Measurements from ENCODE around the gene SHISA8.
"Not testable (repeated sequence)": the region's sequence is repeated elsewhere in the genome, so short reads cannot be mapped to it uniquely, and the experiment has no call there.

SHISA8 gene

DNA sequence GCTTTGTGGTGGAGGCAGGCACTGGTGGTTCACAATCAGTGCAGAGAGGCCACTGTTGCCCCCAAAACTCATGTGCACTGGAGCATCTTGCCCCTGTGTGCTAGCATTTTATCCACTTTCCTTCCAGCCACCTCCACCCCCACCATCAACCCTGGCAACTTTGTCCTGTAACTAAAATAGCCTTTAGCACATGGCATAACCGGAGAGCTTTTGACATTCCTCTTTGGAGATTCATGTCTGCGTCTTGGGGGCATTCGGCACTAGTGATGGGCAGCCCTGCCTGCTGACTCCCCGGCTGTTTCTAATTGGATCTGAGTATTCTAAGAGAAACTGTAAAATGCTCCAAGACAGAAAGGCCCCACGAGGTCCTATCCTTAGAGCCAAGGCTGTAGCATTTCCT is 15.8 kb downstream of the SHISA8 start:
- DNase-seq (ENCODE audit: low read depth in 2 of 2), result no peak

DNA sequence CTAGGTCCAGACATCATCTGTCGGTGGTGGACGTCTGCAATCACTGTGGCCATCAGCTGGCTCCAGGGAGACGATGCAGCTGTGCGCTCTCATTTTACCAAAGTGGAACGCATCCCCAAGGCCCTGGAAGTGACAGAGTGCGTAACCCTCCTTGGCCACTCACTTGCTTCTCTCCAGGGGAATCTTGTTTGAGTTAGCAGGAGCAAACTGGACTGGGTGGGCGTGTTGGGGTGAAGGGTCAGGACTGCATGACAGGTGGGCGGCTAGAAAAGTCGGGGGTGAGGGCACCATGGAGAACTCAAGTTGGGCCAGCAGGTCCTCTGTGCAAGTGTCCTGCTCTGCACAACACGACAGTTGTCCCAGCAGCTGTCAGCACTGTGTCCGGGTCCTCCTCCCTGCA is 16.2 kb downstream of the SHISA8 start:
- no peak for DNase-seq (ENCODE audit: low read depth in 2 of 2)

DNA sequence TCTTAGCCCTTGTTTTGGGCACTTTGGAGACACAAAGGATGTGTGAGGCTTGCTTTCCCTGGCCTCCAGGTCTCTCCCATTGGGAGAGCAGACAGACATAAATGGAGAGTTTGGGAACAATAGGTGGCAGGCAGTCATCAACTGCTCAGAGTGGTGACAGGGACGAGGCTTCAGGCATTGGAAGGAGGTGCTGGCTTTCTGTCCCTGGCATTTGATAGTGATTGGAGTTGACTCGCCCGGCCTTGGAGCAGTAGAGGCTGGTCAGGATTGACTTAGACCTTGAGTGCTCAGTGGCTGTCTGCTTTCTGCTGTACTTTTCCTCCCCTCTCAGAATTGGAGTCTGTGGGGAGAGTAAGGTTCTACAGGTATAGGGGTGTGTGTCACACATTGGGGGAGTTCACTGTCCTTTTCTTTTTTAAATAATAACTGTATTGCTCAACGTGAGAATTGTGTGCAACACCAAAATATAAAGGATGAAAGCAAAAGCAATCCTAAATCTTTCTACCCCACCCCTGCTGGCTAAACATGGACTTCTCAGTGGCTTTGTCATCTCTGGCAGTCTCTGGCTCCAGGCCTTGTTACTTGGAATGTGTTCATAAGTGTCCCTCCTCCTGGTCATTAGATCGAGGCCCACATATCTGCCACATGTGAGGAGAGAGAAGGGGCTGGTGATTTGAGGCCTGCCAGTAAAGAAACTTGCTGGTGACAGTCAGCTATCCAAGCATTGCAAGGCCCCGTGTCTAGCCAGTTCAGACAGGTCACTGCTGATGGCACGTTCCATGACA is 21.1 kb downstream of the SHISA8 start:
- no peak for DNase-seq (ENCODE audit: low read depth in 2 of 2)

DNA sequence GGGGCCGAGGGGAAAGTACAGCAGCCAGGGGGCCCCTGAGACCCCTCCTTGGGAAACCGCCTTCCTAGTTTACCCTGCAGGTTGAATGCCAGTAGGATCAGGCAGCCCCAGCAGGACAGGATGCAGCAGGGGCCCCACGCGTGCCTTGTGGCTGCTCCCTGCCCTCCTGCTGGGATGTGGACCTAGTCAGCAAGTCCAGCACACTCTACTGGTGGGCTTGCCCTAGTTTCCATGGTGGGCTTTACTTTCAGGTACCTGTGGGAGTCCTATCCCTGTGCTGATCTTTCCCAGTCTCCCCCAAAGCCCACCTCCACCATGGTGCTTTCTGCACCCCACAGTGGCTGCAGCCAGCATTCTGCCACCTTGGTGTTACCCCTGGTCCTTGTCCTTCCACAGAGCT is 22.2 kb downstream of the SHISA8 start:
- no peak for DNase-seq (ENCODE audit: low read depth in 2 of 2)

DNA sequence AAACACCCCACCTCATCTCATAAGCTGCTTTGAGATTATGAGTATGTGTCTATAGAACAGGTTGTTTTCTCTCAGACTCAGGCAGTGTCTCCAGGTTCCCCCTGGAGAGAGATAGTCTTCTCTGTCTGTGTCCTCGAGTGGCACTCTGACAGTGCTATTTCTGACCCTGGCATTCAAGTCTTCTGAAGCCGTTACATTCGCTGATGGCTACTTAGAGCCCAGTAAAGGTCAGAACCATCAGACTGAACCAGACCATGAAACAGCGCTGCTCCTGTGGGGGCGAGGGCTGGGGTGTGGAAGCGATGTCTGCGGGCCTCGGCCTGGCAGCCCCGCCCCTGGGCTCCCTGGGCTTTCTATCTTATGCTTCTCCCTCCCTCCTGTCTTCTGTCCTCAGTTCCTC is 23.5 kb downstream of the SHISA8 start:
- DNase-seq (ENCODE audit: low read depth in 2 of 2), result no peak

DNA sequence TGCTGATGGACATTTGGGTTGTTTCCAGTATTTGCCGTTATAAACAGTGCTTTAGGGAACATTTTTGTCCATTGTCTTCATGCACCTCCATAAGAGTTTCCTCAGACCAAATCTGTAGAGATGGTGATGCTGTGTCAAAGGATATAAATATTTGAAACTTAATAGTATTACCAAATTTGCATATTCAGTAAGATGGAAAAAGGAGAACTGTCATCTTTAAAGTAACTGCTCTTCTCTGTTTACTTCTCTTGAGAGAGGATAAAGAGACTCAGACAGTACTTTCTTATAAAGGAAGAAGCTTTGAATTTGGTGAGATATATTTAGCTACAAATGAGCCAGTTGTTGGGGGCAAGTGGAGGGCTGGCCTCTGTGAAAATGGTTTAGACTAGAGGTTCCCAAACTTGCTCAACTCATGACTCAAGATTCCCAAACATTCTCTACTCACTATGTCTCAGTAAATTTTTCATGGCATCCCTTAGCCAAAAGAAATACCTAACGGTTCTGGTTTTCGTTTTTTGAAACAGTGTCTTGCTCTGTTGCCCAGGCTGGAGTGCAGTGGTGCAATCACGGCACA is 26.2 kb downstream of the SHISA8 start:
- no peak for DNase-seq (ENCODE audit: low read depth in 2 of 2)

DNA sequence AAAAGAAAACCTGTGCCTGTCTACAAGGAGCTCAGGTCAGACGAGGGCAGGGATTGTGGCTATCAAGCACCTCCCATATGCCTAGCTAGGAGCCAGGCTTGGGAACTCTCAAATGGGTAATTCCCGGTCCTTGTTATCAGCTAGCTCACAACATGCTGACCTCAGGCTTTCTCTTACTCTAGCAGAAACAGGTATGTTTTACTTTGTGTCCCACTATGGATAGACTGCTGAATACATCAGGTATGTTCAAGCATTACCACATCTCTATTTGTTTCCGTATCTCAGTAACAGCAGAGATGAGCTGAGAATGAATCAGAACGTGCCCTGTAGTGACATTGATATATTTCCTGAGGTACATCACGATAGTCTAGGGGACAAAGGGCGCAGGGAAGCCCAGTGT is 29.4 kb downstream of the SHISA8 start:
- no peak for DNase-seq (ENCODE audit: low read depth in 2 of 2)

DNA sequence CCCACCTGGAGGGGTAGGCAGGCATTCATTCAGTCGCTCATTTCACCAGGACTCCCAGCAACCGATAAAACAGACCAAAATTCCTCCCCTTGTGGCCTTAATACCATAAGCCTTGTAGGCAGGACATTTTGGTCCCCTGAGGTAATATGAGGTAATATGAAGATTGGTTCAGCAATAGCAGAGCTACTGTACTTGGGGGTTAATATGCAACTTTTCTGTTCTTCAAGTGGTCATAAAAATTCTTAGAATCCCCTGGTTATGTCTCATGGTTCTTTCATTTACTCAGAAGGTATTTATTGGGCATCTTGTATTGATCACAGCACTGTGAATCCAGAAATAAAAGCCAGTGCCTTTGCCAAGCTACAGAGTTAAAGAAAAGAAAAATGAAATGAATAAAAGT is 29.8 kb downstream of the SHISA8 start:
- DNase-seq (ENCODE audit: low read depth in 2 of 2), result no peak

DNA sequence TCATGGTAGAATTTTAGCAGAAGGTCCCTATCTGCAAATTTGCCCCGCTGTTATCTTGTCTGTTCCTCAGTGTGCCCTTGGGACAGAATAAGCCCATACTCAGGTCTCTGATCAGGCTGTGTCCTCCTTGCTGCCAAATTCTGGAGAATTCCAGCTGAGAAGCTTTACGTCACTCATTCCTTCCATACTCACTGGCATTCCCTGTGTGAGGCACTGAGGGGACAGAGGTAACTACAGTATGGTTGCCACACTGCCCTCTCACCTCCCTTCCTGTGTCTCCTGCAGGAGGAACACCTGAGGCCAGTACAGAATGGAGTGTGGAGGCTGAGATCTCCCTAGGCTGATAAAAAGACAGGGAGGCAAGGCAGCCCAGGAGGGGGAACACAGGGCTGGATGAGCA is 31.5 kb downstream of the SHISA8 start:
- DNase-seq (ENCODE audit: low read depth in 2 of 2), result no peak

DNA sequence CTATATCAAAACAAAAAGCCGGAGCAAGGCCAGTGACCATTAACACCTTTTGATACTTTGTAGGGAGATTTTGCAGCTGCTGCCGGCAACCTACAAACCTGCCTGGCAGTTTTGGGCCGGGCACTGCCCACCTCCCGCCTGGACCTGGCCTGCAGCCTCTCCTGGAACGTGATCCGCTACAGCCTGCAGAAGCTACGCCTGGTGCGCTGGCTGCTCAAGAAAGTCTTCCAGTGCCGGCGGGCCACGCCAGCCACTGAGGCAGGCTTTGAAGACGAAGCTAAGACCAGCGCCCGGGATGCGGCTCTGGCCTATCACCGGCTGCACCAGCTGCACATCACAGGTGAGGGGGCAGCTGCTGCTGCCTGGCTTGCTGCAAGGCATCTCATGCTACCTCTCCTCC is 34.2 kb downstream of the SHISA8 start:
- DNase-seq (ENCODE audit: low read depth in 2 of 2), result no peak

DNA sequence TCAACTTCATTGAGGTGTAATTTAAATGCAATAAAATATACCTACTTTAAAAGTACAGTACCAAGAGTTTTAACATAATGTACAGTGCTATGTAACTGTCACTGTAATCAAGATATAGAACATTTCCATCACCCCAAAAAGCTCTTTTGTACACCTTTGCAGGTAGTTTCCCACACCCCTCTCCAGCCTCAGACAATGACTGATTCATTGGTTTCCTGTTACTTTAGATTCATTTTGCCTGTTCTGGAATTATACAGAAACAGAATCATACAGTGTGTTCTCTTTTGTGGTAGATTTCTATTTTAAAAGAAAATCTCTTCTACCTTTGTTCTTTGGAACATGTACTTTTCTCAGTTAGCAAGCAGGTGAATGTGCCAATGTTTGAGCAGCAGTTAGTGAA is 38.2 kb downstream of the SHISA8 start:
- DNase-seq (ENCODE audit: low read depth in 2 of 2), result no peak

DNA sequence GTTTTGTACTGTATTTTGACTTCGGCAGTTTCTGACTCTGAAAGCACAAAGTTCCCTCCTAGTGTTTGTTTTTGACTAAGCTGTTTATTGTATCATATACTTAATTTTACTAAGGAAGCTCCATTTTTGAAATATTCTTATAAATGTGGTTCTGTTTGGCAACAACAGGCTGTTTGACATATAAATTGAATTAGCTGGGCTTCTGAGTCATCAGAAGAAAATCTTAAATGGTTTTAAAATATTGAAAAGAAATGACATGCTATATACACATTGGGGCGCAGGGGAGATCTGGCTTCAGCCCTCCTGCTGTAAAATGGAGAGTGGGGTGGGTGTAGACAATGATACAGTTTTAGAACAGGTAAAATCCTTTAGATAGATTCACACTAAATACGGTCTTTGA is 38.6 kb downstream of the SHISA8 start:
- DNase-seq (ENCODE audit: low read depth in 2 of 2), result no peak

DNA sequence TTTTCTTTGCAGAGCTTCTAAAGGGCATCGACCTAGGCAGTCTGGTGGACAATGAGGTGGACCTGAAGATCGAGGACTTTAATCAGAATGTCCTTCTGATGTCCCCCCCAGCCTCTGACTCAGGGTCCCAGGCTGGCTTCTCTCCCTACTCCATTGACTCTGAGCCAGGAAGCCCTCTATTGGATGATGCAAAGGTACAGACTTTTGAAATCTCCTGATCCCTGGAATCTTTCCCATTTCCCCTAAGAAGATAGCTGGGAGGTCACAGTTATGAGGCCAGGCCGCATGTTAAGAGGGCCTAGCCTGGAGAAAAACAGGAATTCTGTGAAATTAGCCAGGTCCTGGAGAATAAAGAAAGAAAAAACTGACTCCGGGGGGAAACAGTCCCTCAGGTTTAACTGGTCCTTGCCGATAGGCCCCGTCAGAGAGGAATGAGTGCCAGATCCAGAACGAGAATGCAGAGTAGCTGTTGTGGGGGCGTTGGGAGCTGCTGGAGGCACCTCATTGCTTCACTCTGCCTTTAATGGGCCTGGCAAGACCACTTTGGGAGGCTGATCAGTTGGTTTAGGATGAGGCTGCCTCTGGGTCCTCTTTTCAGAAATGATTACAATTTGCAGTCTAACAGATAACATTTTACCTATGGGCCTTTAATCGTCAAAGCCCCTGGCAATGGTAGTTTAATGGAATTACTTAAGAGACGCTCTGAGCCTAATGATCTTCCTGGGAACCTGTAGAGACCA is 39.2 kb downstream of the SHISA8 start:
- no peak for DNase-seq (ENCODE audit: low read depth in 2 of 2)

DNA sequence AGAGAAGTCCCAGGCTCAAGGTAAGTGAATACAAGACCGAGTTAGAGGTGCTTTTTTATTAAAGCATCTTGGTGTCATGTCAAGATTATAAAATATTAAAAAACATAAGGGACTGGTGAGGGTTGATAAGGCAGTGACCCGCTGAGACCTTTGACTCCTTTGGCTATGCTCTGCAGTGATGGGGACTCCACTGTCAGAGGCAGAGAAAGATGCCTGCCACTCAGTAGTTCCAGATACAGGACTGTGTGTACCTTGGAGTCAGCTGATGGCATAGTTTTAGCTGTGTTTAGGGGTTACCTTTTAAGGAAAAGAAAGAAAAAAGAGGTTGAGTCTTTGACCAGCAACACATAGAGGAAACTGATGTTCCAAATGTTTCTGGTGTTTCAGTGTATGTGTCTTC is 40.8 kb downstream of the SHISA8 start:
- DNase-seq (ENCODE audit: low read depth in 2 of 2), result no peak

DNA sequence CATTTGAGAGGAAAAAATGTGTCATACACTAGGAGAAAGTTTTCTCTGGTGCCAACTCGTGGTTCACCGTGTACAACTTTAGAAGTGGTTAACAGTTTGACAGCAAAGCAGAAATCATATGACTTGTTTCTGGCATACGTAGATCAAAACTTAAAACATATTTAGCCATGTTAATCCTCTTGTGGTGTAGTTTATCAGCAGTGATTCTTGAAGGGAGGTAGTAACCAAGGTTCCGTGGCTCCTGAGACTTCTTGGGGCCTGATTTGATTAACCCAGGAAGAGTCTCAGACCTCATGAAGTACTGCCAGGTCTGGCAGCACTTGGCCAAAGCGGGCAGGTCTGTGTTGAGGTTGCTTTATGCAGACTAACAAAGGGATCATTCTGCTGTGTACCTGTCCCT is 41.5 kb downstream of the SHISA8 start:
- DNase-seq (ENCODE audit: low read depth in 2 of 2), result no peak

DNA sequence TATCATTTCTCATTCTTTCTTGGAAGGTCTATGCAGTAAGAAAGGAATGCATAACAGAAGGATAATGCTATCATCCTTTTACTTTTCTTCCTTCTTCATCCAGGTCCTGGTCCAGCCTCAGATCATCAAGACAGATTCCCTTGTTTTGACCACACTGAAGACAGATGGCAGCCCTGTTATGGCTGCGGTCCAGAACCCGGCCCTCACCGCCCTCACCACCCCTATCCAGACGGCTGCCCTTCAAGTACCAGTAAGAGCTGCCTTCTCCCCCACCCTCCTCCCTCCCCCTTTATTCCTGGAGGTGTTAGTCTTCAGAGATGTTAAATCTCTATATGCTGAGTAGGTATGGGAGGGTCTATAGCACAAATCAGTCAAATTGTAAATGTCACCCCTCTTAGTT is 44.1 kb downstream of the SHISA8 start:
- DNase-seq (ENCODE audit: low read depth in 2 of 2), result no peak

DNA sequence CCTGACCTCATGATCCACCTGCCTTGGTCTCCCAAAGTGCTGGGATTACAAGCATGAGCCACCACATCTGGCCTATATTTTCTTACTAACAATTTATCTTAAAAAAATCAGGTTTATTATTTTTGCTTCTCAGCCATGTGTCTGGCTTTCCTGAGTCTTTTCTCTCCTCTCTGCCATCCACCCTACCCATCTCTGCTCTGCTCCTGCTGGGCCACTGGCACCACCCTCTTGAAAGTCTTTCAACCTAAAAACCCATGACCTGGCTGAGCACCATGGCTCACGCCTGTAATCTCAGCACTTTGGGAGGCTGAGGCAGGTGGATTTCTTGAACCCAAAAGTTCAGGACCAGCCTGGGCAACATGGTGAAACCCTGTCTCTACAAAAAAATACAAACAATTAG is 44.8 kb downstream of the SHISA8 start:
- not testable (repeated sequence) for DNase-seq (ENCODE audit: low read depth in 2 of 2)

DNA sequence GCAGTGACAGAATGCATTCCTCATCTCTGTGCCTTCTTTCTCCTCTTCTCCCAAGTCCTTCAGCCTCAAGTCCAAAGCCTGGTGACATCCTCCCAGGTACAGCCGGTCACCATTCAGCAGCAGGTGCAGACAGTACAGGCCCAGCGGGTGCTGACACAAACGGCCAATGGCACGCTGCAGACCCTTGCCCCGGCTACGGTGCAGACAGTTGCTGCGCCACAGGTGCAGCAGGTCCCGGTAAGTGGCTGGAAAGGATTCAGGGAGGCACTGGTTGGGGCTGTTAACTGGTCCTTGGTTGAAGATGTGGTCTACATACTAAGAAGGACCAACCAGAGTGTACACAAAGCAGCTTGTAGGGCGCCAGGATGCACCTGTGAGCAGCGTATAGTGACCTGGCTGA is 46.3 kb downstream of the SHISA8 start:
- no peak for DNase-seq (ENCODE audit: low read depth in 2 of 2)

DNA sequence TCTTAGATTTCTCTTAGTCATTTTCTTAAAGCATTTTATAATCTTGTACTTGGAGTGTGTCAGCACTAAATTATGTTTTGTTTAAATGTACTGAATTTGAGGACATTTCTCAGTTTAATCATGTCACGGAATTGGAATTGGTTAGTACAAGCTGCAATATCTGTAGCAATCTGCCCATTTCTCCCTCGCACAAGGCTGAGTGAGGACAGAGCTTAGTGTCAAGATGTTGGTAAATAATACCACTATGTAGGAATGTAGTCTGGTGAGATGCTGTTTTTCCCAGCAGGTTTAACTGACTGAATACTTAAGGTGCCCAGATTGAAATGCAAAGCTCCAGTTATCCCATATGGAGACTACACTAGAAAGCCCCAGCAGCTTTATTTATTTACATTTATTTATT is 51.4 kb downstream of the SHISA8 start:
- no peak for DNase-seq (ENCODE audit: low read depth in 2 of 2)

DNA sequence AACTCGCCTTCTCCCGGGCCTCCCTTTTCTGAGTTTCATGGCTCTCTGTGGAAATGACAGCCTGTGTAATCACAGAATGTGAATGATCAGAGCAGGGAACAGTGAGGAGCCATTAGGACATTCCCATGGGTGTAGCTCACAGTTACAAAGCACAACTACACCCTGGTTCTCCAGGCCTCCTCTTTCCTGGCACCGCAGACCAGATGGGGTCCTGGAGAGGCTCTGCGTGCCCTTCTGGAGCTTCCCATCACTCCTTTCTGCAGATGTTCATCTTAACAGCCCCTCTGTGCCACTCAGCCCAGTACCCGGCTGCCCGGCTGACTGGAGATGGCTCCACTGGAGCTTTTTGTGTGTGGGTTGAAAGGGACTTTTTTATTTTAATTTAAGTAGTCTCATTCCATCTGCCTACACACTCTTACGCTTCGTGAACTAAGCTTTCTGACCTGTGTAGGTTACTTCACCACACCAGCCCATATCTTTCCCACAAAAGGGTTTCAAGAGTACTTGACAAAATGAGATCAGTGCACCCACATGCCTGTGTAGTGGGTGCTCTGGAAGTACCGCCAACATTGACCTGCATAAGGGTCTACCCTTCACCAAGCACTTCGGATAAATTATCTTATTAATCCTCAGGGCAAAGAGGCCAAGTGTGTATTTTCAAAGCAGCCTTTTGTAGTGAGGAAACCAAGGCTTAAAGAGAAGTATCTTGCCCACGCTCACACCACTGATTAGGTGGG is 52.2 kb downstream of the SHISA8 start:
- DNase-seq (ENCODE audit: low read depth in 2 of 2), result no peak

DNA sequence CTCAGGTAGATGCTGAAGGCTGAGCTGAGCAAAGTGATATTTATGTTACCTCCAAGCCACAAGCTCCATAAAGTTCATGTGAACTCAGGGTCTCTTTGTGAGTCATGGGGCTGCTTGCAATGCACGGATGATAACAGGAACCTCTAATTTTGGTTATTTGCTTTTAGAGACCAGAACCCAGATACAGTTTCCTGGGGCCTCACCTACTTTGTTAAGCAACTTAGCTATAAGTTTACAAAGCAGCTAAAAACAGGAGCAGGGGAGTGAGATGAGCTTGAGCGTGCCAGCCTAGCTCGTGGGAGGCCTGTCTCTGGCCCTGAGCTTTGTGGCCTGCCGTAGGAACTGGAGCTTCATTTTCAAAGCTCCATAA is 52.7 kb downstream of the SHISA8 start:
- no peak for DNase-seq (ENCODE audit: low read depth in 2 of 2)

All from stimulated activated CD8-positive, alpha-beta memory T cell treated with anti-CD3 and anti-CD28 coated beads, Interleukin-7, amount 100 ng/mL, for 1 hour (primary cell).